HEK293T (cell line): ENCODE data around the gene PRF1.

ENCODE experiments used
- CTCF ChIA-PET: fragments of 350-600 bp; formaldehyde crosslinking; extraction: SDS; loops from one replicate; lab custom pipeline; 2021; ENCODE audit warnings: antibody characterized with exemption, inconsistent platforms; lab: Yijun Ruan, JAX
- POLR2A ChIA-PET: fragments of 350-600 bp; formaldehyde crosslinking; extraction: SDS; loops from one replicate; lab custom pipeline; 2020; ENCODE audit warnings: antibody characterized with exemption, inconsistent platforms; lab: Yijun Ruan, JAX
- DNase-seq: peaks from one replicate; pipeline ENCODE4 v3.0.0; 2012; ENCODE audit warnings: mixed read lengths; ENCODE audit errors: extremely low spot score
- ARNT ChIP-seq: fragments of 450-650 bp; IDR thresholded peaks from 2 replicates; pipeline ENCODE4 v1.6.1; 2017; ENCODE audit warnings: mild to moderate bottlenecking
- BHLHE40 ChIP-seq: fragments of 450-650 bp; IDR thresholded peaks from 2 replicates; pipeline ENCODE4 v1.6.1; 2016; ENCODE audit warnings: mild to moderate bottlenecking, moderate library complexity, borderline replicate concordance
- CTBP1 ChIP-seq: fragments of 450-650 bp; IDR thresholded peaks from 2 replicates; pipeline ENCODE4 v1.6.1; 2016; ENCODE audit warnings: borderline replicate concordance
- ELF4 ChIP-seq: fragments of 450-650 bp; IDR thresholded peaks from 2 replicates; pipeline ENCODE4 v1.6.1; 2017; ENCODE audit warnings: antibody characterized with exemption
- FOXA1 ChIP-seq: fragments of 450-650 bp; IDR thresholded peaks from 2 replicates; pipeline ENCODE4 v1.6.1; 2016; ENCODE audit warnings: mild to moderate bottlenecking
- FOXK2 ChIP-seq: fragments of 450-650 bp; IDR thresholded peaks from 2 replicates; pipeline ENCODE4 v1.6.1; 2016; ENCODE audit warnings: mild to moderate bottlenecking
- FOXM1 ChIP-seq: fragments of 450-650 bp; IDR thresholded peaks from 2 replicates; pipeline ENCODE4 v1.6.1; 2017; ENCODE audit warnings: mild to moderate bottlenecking, borderline replicate concordance
- HDGF ChIP-seq: fragments of 450-650 bp; IDR thresholded peaks from 2 replicates; pipeline ENCODE4 v1.6.1; 2017; ENCODE audit warnings: antibody characterized with exemption, borderline replicate concordance
- L3MBTL2 ChIP-seq: fragments of 450-650 bp; conservative IDR thresholded peaks from 2 replicates; pipeline ENCODE4 v1.6.1; 2016; ENCODE audit warnings: mild to moderate bottlenecking
- LEF1 ChIP-seq: fragments of 450-650 bp; IDR thresholded peaks from 2 replicates; pipeline ENCODE4 v1.6.1; 2017; ENCODE audit warnings: mild to moderate bottlenecking, borderline replicate concordance
- NFRKB ChIP-seq: fragments of 450-650 bp; IDR thresholded peaks from 2 replicates; pipeline ENCODE4 v1.6.1; 2016; ENCODE audit warnings: mild to moderate bottlenecking, moderate library complexity
- PKNOX1 ChIP-seq: fragments of 450-650 bp; IDR thresholded peaks from 2 replicates; pipeline ENCODE4 v1.6.1; 2016
- SP1 ChIP-seq: fragments of 450-650 bp; IDR thresholded peaks from 2 replicates; pipeline ENCODE4 v1.6.1; 2017
- SUZ12 ChIP-seq: fragments of 450-650 bp; IDR thresholded peaks from 2 replicates; pipeline ENCODE4 v1.6.1; 2016; ENCODE audit warnings: mild to moderate bottlenecking
- TARDBP ChIP-seq: fragments of 450-650 bp; IDR thresholded peaks from 2 replicates; pipeline ENCODE4 v1.6.1; 2016
- ZNF384 ChIP-seq: fragments of 450-650 bp; IDR thresholded peaks from 2 replicates; pipeline ENCODE4 v1.6.1; 2016

The PRF1 gene

GRCh38 chr10:70549962-70550458 lies 52.5 kb downstream of the PRF1 start:
- TF ChIP-seq CTBP1 (no peak), FOXA1 (no peak), TARDBP (no peak), SUZ12 (no peak), ZNF384 (no peak), PKNOX1 (no peak), L3MBTL2 (no peak), NFRKB (no peak), ARNT (no peak)
- ChIA-PET CTCF (no interaction called here), POLR2A (no interaction called here)
- DNase-seq = peak; percentile 75

DNA sequence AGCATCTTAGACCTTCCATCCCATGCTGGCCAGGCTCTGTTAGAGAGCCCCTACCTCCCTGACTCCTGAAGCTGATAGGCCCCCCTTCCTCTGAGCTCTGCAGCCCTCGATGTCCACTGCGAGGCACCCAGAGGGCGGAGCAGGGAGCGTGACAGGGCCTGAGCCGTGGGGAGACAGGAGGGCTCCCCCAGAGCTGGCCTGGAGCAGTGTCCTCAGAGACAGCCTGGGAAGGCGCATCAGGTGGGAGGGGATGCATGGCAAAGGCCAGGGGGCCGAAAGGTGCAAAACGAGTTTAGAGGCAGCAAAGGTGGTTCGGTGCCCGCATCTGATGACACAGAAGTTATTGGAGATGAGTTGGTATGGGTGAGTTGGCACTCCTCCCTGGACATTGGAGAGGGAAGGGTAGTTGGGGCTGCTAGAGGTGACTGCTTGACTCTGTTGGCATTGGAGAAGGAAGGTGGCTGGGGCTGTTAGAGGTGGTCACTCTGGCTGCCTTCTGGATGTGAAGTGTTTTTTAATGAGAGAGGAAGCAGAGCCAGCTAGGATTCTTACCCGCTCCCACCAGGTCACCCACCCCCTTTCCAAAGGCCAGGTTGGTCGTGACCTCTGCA lies 53.1 kb downstream of the PRF1 start:
- DNase-seq = no peak
- ChIA-PET POLR2A (no interaction called here), CTCF (no interaction called here)
- TF ChIP-seq TARDBP (no peak), ARNT (no peak), PKNOX1 (no peak), HDGF (no peak), FOXK2 (no peak), FOXM1 (no peak), FOXA1 (no peak), ELF4 (no peak), CTBP1 (no peak), L3MBTL2 (no peak), SP1 (no peak), LEF1 (no peak), BHLHE40 (no peak)
